HG03520 (cell line): ENCODE data around the gene FBXO10.

Experiments
- ATAC-seq: cut with Tn5 transposase; IDR thresholded peaks from one replicate; pipeline ENCODE4 v1.9.1; 2021; ENCODE audit warnings: mild to moderate bottlenecking, moderate library complexity; ENCODE audit not compliant: unreplicated experiment

The FBXO10 gene

GRCh38 chr9:37554318-37554717 is 21.9 kb downstream of the FBXO10 start:
- ATAC-seq: no peak

GRCh38 chr9:37551888-37552287 is 24.3 kb downstream of the FBXO10 start:
- no peak for ATAC-seq

- ATAC-seq: no peak
Measured at GRCh38 chr9:37551468-37551867, 24.7 kb downstream of the FBXO10 start.

- no peak for ATAC-seq
Measured at GRCh38 chr9:37550781-37551180, 25.4 kb downstream of the FBXO10 start.

- ATAC-seq: no peak
Measured at GRCh38 chr9:37549527-37549926, 26.7 kb downstream of the FBXO10 start.

GRCh38 chr9:37547328-37547878 is 28.8 kb downstream of the FBXO10 start:
- no peak for ATAC-seq

GRCh38 chr9:37543468-37543867 is 32.7 kb downstream of the FBXO10 start:
- ATAC-seq: no peak

GRCh38 chr9:37542895-37543294 is 33.3 kb downstream of the FBXO10 start:
- ATAC-seq: no peak

GRCh38 chr9:37542488-37542887 is 33.7 kb downstream of the FBXO10 start:
- ATAC-seq: no peak

- no peak for ATAC-seq
Measured at GRCh38 chr9:37541465-37541864, 34.7 kb downstream of the FBXO10 start.

GRCh38 chr9:37540634-37541033 is 35.5 kb downstream of the FBXO10 start:
- no peak for ATAC-seq

GRCh38 chr9:37539634-37540033 is 36.5 kb downstream of the FBXO10 start:
- no peak for ATAC-seq

GRCh38 chr9:37538099-37538498 is 38.1 kb downstream of the FBXO10 start:
- ATAC-seq: no peak

- ATAC-seq: no peak
Measured at GRCh38 chr9:37534901-37535300, 41.3 kb downstream of the FBXO10 start.

- no peak for ATAC-seq
Measured at GRCh38 chr9:37534412-37534811, 41.8 kb downstream of the FBXO10 start.

- ATAC-seq: peak; percentile 66
Measured at GRCh38 chr9:37531699-37532098, 44.5 kb downstream of the FBXO10 start.

GRCh38 chr9:37528652-37529471 is 47.3 kb downstream of the FBXO10 start:
- peak; percentile 58 for ATAC-seq

GRCh38 chr9:37523916-37524315 is 52.3 kb downstream of the FBXO10 start:
- ATAC-seq: no peak

GRCh38 chr9:37522971-37523370 is 53.2 kb downstream of the FBXO10 start:
- no peak for ATAC-seq

- ATAC-seq: no peak
Measured at GRCh38 chr9:37521111-37521510, 55.1 kb downstream of the FBXO10 start.

GRCh38 chr9:37520641-37521040 is 55.5 kb downstream of the FBXO10 start:
- no peak for ATAC-seq

GRCh38 chr9:37517923-37518322 is 58.3 kb downstream of the FBXO10 start:
- no peak for ATAC-seq
